Activated CD4-positive, alpha-beta T cell treated with anti-CD3 and anti-CD28 coated beads, Interleukin-2, amount 10 ng/mL, durations not matched to agents 24 days and 14 days (primary cell): ENCODE measurements around the gene CLEC4F. TPM values are rescaled to one million over a fixed set of nuclear protein-coding genes. Genes with fewer than 3 reads are reported as not detected.

Experiments
- DNase-seq: peaks from one replicate; pipeline ENCODE4 v3.0.0; 2022
- H3K27ac Mint-ChIP-seq: one replicate; pipeline ENCODE4 v1.8.0; 2022; ENCODE audit warnings: mild to moderate bottlenecking, mixed read lengths
- H3K27me3 Mint-ChIP-seq: one replicate; pipeline ENCODE4 v1.8.0; 2022; ENCODE audit warnings: mixed read lengths
- H3K36me3 Mint-ChIP-seq: one replicate; pipeline ENCODE4 v1.8.0; 2022; ENCODE audit warnings: low read depth, mild to moderate bottlenecking, mixed read lengths
- H3K4me1 Mint-ChIP-seq: one replicate; pipeline ENCODE4 v1.8.0; 2021; ENCODE audit warnings: mixed read lengths
- H3K4me3 Mint-ChIP-seq: one replicate; pipeline ENCODE4 v1.8.0; 2022; ENCODE audit warnings: mild to moderate bottlenecking, moderate library complexity, mixed read lengths
- H3K9me3 Mint-ChIP-seq: one replicate; pipeline ENCODE4 v1.8.0; 2021; ENCODE audit warnings: mixed read lengths
- intact Hi-C: fragments of 100-400 bp; cut with micrococcal nuclease; formaldehyde crosslinking; loops from one replicate; pipeline ENCODE4 v1.15.1; 2023
- total RNA-seq: library from RNA; stranded (reverse); gene quantifications from 2 replicates; pipeline ENCODE4 v1.2.3, GENCODE V29; 2022

CLEC4F gene
- total RNA-seq, 1 donor from 2014 or later: not detected

- no peak overlapping the region for H3K4me3 Mint-ChIP-seq
- no peak for DNase-seq
- no peaks in the 10 kb centered on the region for H3K27me3 Mint-ChIP-seq
- intact Hi-C loops: no loop called here
- no peaks in the 10 kb centered on the region for H3K36me3 Mint-ChIP-seq
- no peaks in the 10 kb centered on the region for H3K9me3 Mint-ChIP-seq
- peaks cover 4% of the 10 kb centered on the region for H3K4me1 Mint-ChIP-seq
- no peak overlapping the region for H3K27ac Mint-ChIP-seq
Observed at GRCh38 chr2:70833246-70833645, 12.8 kb upstream of the CLEC4F start.

GRCh38 chr2:70832386-70832785 is 12.0 kb upstream of the CLEC4F start:
- DNase-seq: no peak
- no peaks in the 10 kb centered on the region for H3K36me3 Mint-ChIP-seq
- H3K27ac Mint-ChIP-seq: no peak overlapping the region
- no peak overlapping the region for H3K4me3 Mint-ChIP-seq
- H3K27me3 Mint-ChIP-seq: no peaks in the 10 kb centered on the region
- intact Hi-C loops: no loop called here
- H3K9me3 Mint-ChIP-seq: no peaks in the 10 kb centered on the region
- peaks cover 7% of the 10 kb centered on the region for H3K4me1 Mint-ChIP-seq

GRCh38 chr2:70831861-70832260 is 11.5 kb upstream of the CLEC4F start:
- Mint-ChIP-seq H3K9me3 (no peaks in the 10 kb centered on the region), H3K4me3 (no peak overlapping the region), H3K27me3 (no peaks in the 10 kb centered on the region), H3K4me1 (peaks cover 11% of the 10 kb centered on the region), H3K27ac (no peak overlapping the region), H3K36me3 (no peaks in the 10 kb centered on the region)
- intact Hi-C loops: no loop called here
- DNase-seq: no peak

- Mint-ChIP-seq H3K36me3 (no peaks in the 10 kb centered on the region), H3K27ac (no peak overlapping the region), H3K4me1 (peaks cover 16% of the 10 kb centered on the region), H3K27me3 (no peaks in the 10 kb centered on the region), H3K4me3 (no peak overlapping the region), H3K9me3 (no peaks in the 10 kb centered on the region)
- intact Hi-C loops: no loop called here
- DNase-seq: no peak
Observed at GRCh38 chr2:70830366-70830765, 10.0 kb upstream of the CLEC4F start.

GRCh38 chr2:70829916-70830315 is 9.5 kb upstream of the CLEC4F start:
- Mint-ChIP-seq H3K4me3 (no peak overlapping the region), H3K27ac (no peak overlapping the region), H3K27me3 (no peaks in the 10 kb centered on the region), H3K36me3 (no peaks in the 10 kb centered on the region), H3K9me3 (no peaks in the 10 kb centered on the region), H3K4me1 (peaks cover 16% of the 10 kb centered on the region)
- no peak for DNase-seq
- intact Hi-C loops: no loop called here

GRCh38 chr2:70828914-70829824 is 8.8 kb upstream of the CLEC4F start:
- Mint-ChIP-seq H3K4me1 (peaks cover 16% of the 10 kb centered on the region), H3K4me3 (no peak overlapping the region), H3K9me3 (no peaks in the 10 kb centered on the region), H3K36me3 (no peaks in the 10 kb centered on the region), H3K27me3 (no peaks in the 10 kb centered on the region), H3K27ac (no peak overlapping the region)
- intact Hi-C loops: no loop called here
- DNase-seq: no peak

GRCh38 chr2:70828115-70828514 is 7.7 kb upstream of the CLEC4F start:
- Mint-ChIP-seq H3K27me3 (no peaks in the 10 kb centered on the region), H3K4me1 (peaks cover 16% of the 10 kb centered on the region), H3K9me3 (no peaks in the 10 kb centered on the region), H3K27ac (no peak overlapping the region), H3K36me3 (no peaks in the 10 kb centered on the region), H3K4me3 (no peak overlapping the region)
- DNase-seq: no peak
- intact Hi-C loops: no loop called here

- intact Hi-C loops: no loop called here
- Mint-ChIP-seq H3K27me3 (no peaks in the 10 kb centered on the region), H3K27ac (peak overlapping the region; percentile 89), H3K9me3 (no peaks in the 10 kb centered on the region), H3K4me3 (no peak overlapping the region), H3K4me1 (peaks cover 23% of the 10 kb centered on the region), H3K36me3 (no peaks in the 10 kb centered on the region)
- DNase-seq: no peak
Observed at GRCh38 chr2:70827388-70827787, 7.0 kb upstream of the CLEC4F start.

- intact Hi-C loops: loop anchor here (1.0 kb wide), 1 partner anchor 24 kb away; no protein-coding TSS in a partner anchor
- Mint-ChIP-seq H3K36me3 (no peaks in the 10 kb centered on the region), H3K27ac (peak overlapping the region; percentile 89), H3K9me3 (no peaks in the 10 kb centered on the region), H3K4me3 (peak overlapping the region; percentile 43), H3K4me1 (peaks cover 23% of the 10 kb centered on the region), H3K27me3 (no peaks in the 10 kb centered on the region)
- no peak for DNase-seq
Observed at GRCh38 chr2:70826696-70827350, 6.4 kb upstream of the CLEC4F start.

GRCh38 chr2:70823249-70823648 is 2.9 kb upstream of the CLEC4F start:
- Mint-ChIP-seq H3K27me3 (no peaks in the 10 kb centered on the region), H3K9me3 (no peaks in the 10 kb centered on the region), H3K4me3 (no peak overlapping the region), H3K27ac (no peak overlapping the region), H3K36me3 (no peaks in the 10 kb centered on the region), H3K4me1 (peaks cover 21% of the 10 kb centered on the region)
- intact Hi-C loops: no loop called here
- no peak for DNase-seq

- H3K4me1 Mint-ChIP-seq: peaks cover 21% of the 10 kb centered on the region
- H3K4me3 Mint-ChIP-seq: no peak overlapping the region
- no peaks in the 10 kb centered on the region for H3K27me3 Mint-ChIP-seq
- intact Hi-C loops: no loop called here
- H3K36me3 Mint-ChIP-seq: no peaks in the 10 kb centered on the region
- no peak overlapping the region for H3K27ac Mint-ChIP-seq
- no peaks in the 10 kb centered on the region for H3K9me3 Mint-ChIP-seq
- no peak for DNase-seq
Observed at GRCh38 chr2:70822843-70823242, 2.4 kb upstream of the CLEC4F start.

- H3K27ac Mint-ChIP-seq: no peak overlapping the region
- DNase-seq: no peak
- H3K4me3 Mint-ChIP-seq: no peak overlapping the region
- H3K36me3 Mint-ChIP-seq: no peaks in the 10 kb centered on the region
- peaks cover 3% of the 10 kb centered on the region for H3K27me3 Mint-ChIP-seq
- H3K4me1 Mint-ChIP-seq: peaks cover 4% of the 10 kb centered on the region
- intact Hi-C loops: loop anchor here (5.0 kb wide), 1 partner anchor 45 kb away; no protein-coding TSS in a partner anchor
- no peaks in the 10 kb centered on the region for H3K9me3 Mint-ChIP-seq
Observed at GRCh38 chr2:70817284-70817954, 3.0 kb downstream of the CLEC4F start.

GRCh38 chr2:70816726-70817125 is 3.7 kb downstream of the CLEC4F start:
- H3K9me3 Mint-ChIP-seq: no peaks in the 10 kb centered on the region
- no peak overlapping the region for H3K27ac Mint-ChIP-seq

More at GRCh38 chr2:70816726-70817125, 3.7 kb downstream of the CLEC4F start:
- intact Hi-C loops: loop anchor here (5.0 kb wide), 1 partner anchor 46 kb away; no protein-coding TSS in a partner anchor
- DNase-seq: no peak
- peaks cover 4% of the 10 kb centered on the region for H3K4me1 Mint-ChIP-seq
- peaks cover 3% of the 10 kb centered on the region for H3K27me3 Mint-ChIP-seq
- H3K36me3 Mint-ChIP-seq: no peaks in the 10 kb centered on the region
- H3K4me3 Mint-ChIP-seq: no peak overlapping the region
